Thyroid gland (tissue), 4 donors: ENCODE results near the gene KCTD2.

Experiments
- CTCF ChIP-seq, 6 experiments: fragments of 200-600 bp in 3 of 6; fragments of 450-650 bp in 3 of 6; sonication (generic) in 3 of 6; IDR thresholded peaks; one replicate each; pipeline ENCODE4 v1.5.1; 2016 to 2019; ENCODE audit warnings: antibody characterized with exemption in 6 of 6, mild to moderate bottlenecking in 2 of 6, inconsistent platforms in 1 of 6, moderate library complexity in 1 of 6
- POLR2A ChIP-seq, 2 donors: fragments of 450-650 bp; IDR thresholded peaks; one replicate each; pipeline ENCODE4 v1.6.1; 2017; ENCODE audit warnings: antibody characterized with exemption in 2 of 2, mild to moderate bottlenecking in 2 of 2, moderate library complexity in 1 of 2

GRCh38 chr17:75013092-75013559, 33.9 kb upstream of the KCTD2 start:
- TF ChIP-seq POLR2A (IDR thresholded peaks at IDR 0.05) (no peak), CTCF (IDR thresholded peaks at IDR 0.05) (no peak)
